ENCODE data around the gene NRCAM.

Gene NRCAM

GRCh38 chr7:108423089-108423989 is 32.9 kb downstream of the NRCAM start:
- no peak for DNase-seq

GRCh38 chr7:108421720-108422331 is 34.4 kb downstream of the NRCAM start:
- DNase-seq = no peak

DNA sequence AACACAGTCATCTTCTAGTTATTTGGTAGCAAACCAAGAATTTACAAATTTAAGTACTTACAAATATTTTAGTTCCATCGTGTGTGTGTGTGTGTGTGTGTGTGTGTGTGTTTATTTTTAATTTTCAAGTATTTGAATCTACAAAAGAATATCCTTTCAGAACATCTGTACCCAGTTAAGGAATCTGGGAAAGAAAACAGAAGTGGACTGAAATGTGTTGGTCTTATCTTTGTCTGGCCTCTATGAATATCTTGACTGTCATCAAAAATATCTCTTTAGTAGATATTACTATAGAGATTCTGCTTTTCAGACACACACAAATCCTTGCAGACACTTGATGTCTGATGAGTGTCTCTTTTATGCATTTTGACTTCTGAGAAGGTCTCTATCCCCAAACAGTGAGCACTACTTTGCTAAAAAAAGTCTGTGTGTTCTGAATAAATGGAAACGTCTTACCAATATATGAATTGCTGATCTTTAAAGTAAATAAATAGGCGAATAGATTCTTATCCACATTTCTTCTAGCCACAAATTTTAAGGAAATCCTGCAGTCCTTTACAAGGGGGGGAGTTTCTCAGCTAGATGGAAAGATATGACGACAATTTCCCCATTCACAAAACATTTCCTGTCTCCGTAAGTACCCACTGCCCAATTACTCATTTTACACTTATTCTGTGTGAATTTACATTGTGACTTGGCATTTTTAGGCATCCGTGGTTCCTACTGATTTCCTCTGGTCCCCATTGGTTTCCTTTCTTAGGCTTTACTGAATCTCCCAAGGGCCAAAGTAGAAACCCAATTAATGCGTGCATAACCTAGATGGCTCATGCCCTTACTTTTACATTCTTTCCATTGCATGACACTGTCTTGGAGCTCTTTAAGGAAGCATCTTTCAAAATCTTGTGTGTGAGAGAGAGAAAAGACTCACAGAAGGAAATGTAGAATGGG is 36.0 kb downstream of the NRCAM start:
- no peak for DNase-seq

- no peak for DNase-seq
Measured at GRCh38 chr7:108418946-108419345, 37.3 kb downstream of the NRCAM start.

DNA sequence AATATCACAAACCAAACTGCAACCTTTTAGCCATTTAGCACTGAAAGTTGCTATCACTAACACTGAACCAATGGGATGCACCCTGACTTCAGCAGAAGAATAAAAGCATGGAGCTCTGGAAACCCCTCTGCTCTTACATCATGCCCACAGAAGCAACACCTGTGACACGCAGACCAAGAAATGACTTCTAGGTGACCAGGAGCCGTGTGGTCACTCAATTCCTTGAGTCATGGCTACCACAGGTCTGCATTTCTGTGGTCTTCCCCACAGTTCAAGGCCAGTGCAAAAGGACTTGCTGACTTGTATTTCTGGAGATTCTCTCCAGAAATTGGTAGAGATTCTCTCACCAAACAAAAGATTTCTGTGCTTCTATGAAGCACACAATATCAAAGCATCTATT is 38.3 kb downstream of the NRCAM start:
- DNase-seq = no peak

DNA sequence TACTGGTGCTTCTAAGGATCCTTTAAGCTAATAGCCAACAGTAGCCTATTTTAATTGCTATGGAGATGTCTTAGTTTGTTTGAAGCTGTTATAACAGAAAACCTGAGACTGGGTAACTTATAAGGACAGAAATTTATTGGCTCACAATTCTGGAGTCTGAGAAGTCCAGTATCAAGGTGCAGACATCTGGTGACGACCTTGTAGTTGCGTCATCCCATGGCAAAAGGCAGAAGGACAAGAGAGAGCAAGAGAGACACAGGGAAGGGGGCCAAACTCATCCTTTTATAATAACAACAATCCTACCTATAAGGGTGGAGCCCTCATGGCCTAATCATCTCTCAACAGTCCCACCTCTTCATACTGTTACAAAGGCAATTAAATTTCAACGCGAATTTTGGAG is 39.1 kb downstream of the NRCAM start:
- DNase-seq = no peak

GRCh38 chr7:108415821-108416536 is 40.3 kb downstream of the NRCAM start:
- peak; percentile 2 to 33 for DNase-seq

DNA sequence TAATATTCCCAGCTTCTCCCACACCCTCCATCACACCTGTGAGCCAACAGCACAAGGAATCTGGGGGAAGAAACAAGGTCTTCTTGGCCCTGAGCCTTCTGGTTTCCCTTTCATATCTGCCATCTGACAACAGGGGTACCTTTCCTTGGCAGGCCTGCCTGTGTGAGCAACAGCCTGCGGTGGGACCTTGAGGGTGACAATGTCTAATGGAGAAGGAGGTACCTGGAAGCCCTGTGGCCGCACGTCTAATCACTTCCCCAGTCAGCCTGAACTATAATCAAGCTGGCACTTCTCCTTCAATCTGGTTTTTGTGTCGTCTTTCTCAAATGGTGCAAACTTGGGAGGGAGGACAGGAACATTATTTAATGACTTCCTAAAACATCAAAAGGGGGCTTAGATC is 41.2 kb downstream of the NRCAM start:
- DNase-seq = no peak

DNA sequence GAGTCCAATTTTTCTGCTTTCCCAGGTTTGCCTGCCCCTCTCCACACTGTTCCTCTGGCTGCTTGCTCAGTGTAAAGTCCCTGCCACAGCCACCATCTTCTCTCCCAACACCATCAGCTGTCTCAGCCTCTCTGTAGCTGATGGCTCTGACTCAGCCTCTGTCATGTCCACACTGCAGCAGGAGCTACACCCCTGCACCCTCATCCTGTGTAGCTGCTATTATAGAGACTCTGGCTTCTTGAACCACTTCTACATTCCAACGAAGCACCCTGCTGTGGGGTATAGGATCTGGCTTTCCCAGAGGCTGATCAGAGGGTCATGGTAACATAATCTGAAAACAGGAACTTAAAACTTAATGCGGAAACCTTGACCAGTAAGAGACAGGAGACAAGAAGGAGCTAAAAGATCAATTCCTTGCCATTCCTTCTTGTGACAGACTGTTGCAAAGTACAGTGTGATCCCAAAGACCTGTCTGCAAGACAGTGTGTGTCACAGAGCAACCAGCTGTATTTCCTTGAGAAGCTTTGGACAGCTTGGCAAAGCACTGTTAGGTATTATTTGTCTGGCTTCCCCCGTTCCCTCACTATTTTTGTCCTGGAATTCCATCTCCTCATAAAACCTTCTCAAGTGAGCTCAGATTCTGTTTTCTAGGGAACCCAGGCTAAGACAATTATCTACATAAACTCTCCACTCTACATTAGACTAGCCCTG is 42.3 kb downstream of the NRCAM start:
- DNase-seq = no peak

DNA sequence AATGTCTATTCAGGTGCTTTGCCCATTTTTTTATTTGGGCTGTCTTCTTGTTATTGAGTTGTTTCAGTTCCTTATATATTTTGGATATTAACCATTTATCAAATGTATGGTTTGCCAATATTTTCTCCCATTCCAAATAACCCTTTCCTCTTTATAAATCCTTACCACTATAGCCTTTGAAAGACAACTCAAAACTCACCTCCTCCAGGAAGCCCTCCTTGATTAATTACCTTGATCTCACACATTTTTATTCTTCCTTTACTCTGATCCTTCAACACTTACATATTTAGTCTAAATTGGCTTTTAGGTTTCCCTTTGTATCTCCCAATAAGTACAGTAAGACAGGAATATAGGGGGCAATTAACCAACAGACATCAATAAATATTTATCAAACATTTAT is 42.9 kb downstream of the NRCAM start:
- DNase-seq = no peak

DNA sequence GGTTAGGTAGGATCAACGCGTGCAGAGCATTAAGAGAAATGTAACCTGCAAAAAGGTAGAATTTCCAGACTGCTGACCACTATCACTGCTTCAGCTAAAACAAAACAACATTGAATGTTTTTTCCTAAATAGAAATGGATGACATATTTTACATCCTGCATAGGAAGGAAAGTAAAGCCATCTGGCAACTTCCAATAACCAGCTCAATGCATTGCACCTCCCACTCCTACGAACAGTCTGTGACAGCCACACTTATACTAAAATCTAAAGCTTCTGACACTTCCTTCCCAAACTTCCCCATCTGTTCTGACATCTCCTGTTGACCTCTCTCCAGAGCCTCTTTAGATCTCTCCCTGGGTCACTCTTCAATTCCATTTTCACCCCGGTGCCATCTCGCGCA is 47.1 kb downstream of the NRCAM start:
- no peak for DNase-seq

DNA sequence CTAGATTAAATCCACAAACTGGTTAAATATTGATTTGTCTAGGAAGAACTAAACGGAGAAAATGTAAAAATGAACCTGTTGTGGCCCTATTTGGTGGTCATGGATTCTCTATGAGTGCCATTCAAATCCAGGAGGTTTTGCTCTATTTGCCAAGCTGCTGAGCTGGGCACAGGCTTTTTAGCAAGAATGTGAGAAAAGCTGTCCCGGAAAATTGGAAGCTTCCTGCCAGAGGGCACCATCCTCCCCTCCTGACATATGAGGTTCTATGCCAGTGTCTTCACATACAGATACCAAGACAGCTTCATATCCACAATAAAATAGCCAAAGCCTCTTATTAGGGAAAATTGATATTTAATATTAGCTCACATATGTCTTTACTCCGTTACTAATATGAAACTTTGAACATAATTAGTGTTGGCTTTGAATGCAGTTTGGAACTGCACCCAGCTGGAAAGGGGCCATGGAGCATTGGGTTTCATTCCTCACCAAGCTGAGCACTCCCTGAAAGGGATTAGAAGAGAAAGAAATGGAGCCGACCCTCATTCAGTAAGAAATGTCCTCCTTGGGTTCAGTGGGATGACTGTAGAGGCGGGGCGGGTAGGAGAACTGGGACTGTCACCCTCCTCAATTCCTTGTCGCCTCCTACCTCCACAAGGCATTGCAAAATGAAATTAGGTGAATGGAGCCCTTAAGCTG is 47.8 kb downstream of the NRCAM start:
- no peak for DNase-seq

DNA sequence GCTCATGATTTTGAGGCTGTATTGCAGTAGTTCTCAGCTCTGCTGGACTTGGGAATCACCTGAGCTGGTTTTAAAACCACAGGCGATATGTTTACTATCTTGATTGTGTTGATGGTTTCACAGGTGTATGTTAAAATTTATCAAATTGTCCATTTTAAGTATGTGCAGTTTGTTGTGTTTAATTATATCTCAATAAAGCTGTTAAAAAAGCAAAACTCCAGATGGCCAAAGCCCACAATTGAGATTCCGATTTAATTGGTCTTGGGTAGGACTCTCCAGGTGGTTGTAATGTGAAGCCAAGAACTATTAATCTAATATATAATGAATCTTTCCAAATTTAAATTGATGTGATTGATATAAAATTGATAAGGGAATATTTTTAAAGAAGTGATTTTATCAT is 48.6 kb downstream of the NRCAM start:
- no peak for DNase-seq

GRCh38 chr7:108406222-108406890 is 49.9 kb downstream of the NRCAM start:
- DNase-seq = no peak

DNA sequence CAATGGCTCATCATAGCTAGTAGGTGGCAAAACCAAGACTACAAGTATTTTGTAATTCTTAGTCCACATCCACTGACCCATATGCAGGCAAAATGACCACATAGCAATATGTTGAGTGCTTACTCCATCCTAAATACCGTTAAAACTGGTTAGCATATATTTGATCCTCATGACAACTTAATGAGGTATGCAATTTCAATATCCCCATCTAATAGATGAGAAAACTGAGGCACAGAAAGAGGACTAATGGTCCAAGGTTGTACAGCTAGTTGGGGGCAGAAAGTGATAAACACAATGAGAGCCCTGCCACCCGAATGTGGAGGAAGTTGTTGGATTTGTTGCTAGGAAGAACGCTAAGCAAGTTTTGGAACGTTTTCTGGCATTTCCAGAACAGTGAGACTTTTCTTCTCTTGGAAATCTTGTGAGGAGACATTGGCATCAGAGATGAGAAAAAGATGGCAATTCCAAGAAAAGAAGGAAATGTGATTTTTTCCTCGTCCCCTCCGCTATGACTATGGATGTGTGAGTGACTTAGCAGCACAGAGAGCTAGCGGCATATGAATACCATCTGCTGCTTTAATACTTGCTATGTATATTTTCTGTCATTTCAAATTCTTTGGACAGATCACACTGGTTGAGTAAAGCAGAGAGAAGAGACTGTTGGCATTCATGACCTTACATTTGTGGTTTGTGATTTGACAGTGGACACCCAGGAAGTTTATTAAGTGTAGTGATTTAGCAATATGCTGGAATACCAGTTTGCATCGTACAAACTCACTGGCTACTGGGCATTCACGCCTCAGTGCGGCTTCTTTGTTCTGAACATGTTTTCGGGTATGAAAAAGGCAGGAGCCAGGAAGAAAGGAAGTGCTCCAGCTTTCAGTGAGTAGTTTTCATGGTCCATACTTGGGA is 51.5 kb downstream of the NRCAM start:
- no peak for DNase-seq

DNA sequence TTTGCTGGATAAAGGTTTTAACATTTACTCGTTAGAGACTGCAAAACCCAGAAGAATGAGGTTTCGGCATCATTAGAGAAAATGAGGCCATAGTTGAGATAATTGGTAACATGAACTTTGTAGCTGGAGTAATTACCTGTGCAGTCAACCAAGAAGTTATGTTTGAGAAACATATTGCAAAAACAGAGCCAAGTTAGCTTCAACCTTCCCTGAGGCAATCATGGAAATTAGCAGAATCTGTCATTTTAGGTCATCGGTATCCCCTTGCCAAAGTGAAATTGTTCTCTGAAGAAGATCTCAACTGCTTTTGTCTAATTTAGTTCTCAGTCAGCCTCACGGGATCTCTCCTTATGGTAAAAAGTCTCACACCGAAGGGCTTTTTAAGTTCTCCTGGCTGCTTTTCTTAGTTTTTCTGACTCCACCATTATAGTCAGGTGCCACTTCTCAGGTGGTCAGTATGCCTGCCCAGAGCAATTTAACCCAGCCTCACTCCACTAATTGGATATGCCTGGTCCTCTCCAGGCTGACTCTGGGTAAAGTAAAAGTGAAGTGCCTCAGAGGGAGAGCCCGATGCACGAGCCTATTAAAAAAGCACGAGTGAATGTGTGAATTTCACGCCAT is 52.5 kb downstream of the NRCAM start:
- no peak for DNase-seq

DNA sequence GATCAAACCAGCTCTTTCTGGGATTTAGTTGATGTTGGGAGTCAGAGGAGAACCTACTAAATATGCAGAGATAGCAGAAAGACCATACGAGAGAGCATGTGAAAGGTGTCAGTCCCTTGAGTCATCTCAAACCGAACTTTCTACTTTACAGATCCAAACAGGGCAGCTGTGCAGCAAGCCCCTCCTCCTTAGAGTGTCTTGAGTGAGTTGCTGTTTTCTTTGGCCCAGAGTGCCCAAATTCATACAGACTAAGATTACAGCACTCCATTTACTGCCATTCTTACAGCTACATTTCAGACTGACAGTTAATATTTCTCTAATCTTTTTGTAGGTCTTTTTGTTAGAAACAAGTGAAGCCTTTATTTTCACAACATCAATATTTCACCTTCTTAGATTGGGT is 53.4 kb downstream of the NRCAM start:
- no peak for DNase-seq

DNA sequence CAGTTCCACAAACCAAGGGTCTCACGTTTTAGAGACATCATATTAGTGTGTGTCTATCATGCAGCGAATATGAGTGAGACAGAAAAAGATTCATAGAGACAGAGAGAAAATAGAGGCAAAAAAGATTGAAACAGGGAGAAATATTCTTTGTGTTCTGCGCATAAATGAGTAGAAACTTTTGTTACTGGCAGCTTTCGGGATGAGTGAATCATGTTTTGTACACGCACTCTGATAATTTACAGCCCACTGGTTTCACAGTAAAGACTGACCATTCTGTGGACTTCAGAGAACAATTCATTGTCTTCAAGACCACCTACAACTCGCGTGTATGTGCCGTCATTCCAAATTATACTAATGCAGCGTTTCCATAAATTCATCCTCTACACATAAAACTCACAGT is 60.2 kb downstream of the NRCAM start:
- DNase-seq = no peak

DNA sequence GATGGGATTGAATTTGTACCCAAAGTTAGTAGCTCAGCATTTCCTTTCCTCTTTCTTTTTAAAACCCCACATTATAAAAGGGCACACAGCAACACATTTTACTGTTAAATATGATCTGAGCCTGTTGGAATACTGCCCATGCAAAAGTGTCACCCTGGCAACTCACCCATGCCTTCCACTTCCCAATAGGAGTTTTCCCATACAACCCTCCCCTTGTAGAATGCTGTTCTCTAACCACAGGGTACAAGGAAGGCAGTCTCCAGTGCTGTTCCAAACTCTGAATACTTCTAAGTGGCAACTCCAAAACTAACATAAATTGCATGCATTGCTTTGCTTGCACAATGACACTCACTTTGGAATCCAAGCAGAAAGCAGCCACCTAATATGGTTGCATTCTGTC is 60.8 kb downstream of the NRCAM start:
- DNase-seq = no peak
